ENCODE results near the gene RBM19. TPM values are rescaled to one million over a fixed set of nuclear protein-coding genes. Genes with fewer than 3 reads are reported as not detected.

The RBM19 gene
- total RNA-seq, 1 donor from 2014 or later: 33.6 TPM

DNA sequence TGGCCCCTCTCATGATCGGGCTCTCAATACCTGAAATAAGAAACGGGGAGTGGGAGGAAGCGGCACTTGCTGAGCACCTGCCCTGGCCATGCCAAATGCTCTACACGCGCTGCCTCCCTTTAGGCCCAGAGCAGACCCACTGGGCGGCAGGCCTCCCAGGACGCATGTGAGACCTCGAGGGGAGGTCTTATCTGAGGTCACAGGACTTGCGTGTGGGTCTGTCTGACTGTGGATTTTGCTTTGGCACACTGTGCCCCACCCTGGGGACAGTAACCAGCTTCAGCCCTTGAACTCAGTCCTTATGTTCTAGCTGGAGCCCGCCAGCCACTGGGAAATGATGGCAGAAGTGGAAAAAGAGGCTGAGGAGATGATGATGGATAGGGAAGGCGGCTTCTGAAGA lies 91.8 kb downstream of the RBM19 start:
- peaks cover 11% of the 10 kb centered on the region for H3K36me3 ChIP-seq
- no peak for ATAC-seq

DNA sequence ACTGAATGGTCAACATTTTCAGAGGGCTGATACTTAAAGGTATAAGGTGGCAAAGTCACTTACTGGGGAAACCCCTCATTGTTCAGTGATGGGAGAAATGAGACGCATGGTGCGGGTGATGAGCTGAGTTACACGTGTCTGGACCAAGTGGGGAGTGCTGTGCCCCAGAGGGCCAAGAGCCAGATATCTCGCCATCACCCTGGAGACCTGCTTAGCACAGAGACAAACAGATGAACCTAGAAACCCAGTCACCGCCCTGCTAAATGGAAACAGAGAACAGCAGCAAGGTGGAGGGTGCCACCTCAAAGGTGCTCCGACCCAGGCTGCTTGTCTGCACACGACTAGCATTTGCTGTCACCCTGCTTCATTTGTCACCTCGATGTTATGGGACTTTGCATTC lies 92.4 kb downstream of the RBM19 start:
- no peaks in the 10 kb centered on the region for H3K9me3 ChIP-seq
- DNase-seq: no peak
- TF ChIP-seq CTCF (IDR thresholded peaks at IDR 0.05): no peak
- intact Hi-C loops (cut with DNase I): no loop called here
- no peak overlapping the region for H3K4me3 ChIP-seq
- H3K4me1 ChIP-seq: no peaks in the 10 kb centered on the region
- no peaks in the 10 kb centered on the region for H3K27me3 ChIP-seq (ENCODE audit: low read depth)
- no peak overlapping the region for H3K27ac ChIP-seq
- ATAC-seq: no peak
- H3K36me3 ChIP-seq: peaks cover 11% of the 10 kb centered on the region

More for the DNA sequence above, 91.8 kb downstream of the RBM19 start:
- H3K27ac ChIP-seq: no peak overlapping the region
- H3K4me1 ChIP-seq: no peaks in the 10 kb centered on the region
- H3K9me3 ChIP-seq: no peaks in the 10 kb centered on the region
- no peak for DNase-seq
- intact Hi-C loops (cut with DNase I): no loop called here
- TF ChIP-seq CTCF (IDR thresholded peaks at IDR 0.05): no peak
- no peak overlapping the region for H3K4me3 ChIP-seq
- H3K27me3 ChIP-seq (ENCODE audit: low read depth): no peaks in the 10 kb centered on the region

- no peaks in the 10 kb centered on the region for H3K9me3 ChIP-seq
- DNase-seq: no peak
- no peaks in the 10 kb centered on the region for H3K4me1 ChIP-seq
- no peaks in the 10 kb centered on the region for H3K27me3 ChIP-seq (ENCODE audit: low read depth)
- no peak overlapping the region for H3K4me3 ChIP-seq
- intact Hi-C loops (cut with DNase I): no loop called here
- ATAC-seq: no peak
- peaks cover 11% of the 10 kb centered on the region for H3K36me3 ChIP-seq
- H3K27ac ChIP-seq: no peak overlapping the region
- TF ChIP-seq CTCF (IDR thresholded peaks at IDR 0.05): no peak
Measured at GRCh38 chr12:113870890-113871289, 95.2 kb downstream of the RBM19 start.

DNA sequence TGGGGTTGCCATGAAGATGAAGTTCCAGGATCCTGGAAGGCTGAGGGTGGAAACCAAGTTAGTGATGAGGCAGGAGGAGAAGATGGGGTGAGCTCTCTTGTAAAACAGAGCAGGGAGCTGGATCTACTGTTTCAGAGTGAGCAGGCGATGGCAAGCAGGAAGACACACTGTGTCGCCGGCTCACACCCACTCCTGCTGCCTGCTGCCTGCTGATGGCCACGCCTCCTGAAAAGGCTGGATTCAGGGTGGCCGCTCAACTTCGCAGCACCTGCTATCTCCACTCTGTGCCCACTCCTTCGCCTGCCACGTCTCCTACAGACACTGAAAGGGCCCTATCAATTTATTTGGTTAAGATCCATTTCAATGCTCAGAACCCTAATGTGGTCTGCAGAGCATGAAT lies 96.1 kb downstream of the RBM19 start:
- no peaks in the 10 kb centered on the region for H3K9me3 ChIP-seq
- H3K27ac ChIP-seq: no peak overlapping the region
- TF ChIP-seq CTCF (IDR thresholded peaks at IDR 0.05): no peak
- no peaks in the 10 kb centered on the region for H3K27me3 ChIP-seq (ENCODE audit: low read depth)
- peaks cover 10% of the 10 kb centered on the region for H3K36me3 ChIP-seq
- intact Hi-C loops (cut with DNase I): no loop called here
- no peaks in the 10 kb centered on the region for H3K4me1 ChIP-seq
- H3K4me3 ChIP-seq: no peak overlapping the region
- DNase-seq: no peak
- ATAC-seq: no peak

DNA sequence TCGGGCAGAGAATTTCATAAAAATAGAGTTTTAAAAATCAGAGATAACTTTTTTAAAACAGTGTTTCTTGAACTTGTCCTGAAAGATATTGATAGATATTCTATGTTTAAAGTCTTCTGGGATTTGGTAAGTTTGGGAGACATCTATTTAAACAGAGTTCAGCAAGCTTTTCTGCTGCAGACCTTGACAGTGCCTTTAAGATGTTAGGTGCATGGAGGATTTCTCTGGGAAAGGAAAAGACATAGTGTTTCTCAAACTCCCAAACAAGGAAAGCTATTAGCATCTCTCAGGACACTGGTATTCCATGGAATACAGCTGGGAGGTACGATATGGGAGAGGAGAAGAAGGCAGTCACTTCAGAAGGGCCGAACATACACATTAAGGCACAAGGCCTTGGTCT lies 97.8 kb downstream of the RBM19 start:
- Histone ChIP-seq H3K4me1 (no peaks in the 10 kb centered on the region), H3K4me3 (no peak overlapping the region), H3K27me3 (ENCODE audit: low read depth) (no peaks in the 10 kb centered on the region), H3K36me3 (peaks cover 4% of the 10 kb centered on the region), H3K9me3 (no peaks in the 10 kb centered on the region), H3K27ac (no peak overlapping the region)
- DNase-seq: no peak
- no peak for ATAC-seq
- no peak for TF ChIP-seq CTCF (IDR thresholded peaks at IDR 0.05)
- intact Hi-C loops (cut with DNase I): no loop called here

DNA sequence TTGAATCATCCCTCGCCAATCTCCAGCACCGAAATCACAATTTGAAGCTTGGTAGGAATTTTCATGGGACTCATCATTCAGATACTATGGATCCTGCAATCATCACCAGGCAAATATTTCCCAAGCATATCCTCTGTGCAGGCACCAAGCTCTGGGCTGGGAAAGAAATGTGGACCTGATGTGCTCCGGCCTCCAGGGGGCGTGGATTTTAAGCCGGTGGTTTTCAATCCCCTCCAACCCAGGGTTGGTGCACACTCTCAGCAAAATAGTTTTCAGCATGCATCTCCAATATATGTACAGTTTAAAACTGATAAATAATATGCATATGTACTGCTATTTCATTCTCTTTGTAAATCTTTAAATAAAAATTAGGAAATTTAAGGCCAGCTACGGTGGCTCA lies 98.9 kb downstream of the RBM19 start:
- Histone ChIP-seq H3K9me3 (no peaks in the 10 kb centered on the region), H3K27me3 (ENCODE audit: low read depth) (no peaks in the 10 kb centered on the region), H3K4me1 (no peaks in the 10 kb centered on the region), H3K4me3 (no peak overlapping the region), H3K27ac (no peak overlapping the region), H3K36me3 (peaks cover 4% of the 10 kb centered on the region)
- no peak for ATAC-seq
- DNase-seq: no peak
- intact Hi-C loops (cut with DNase I): no loop called here
- no peak for TF ChIP-seq CTCF (IDR thresholded peaks at IDR 0.05)
